HepG2 (cell line): ENCODE results near the gene TMEM61. TPM values are rescaled to one million over a fixed set of nuclear protein-coding genes. Genes with fewer than 3 reads are reported as not detected.

Experiments
- ATF7 ChIP-seq, 2 experiments: fragments of 450-650 bp in 1 of 2; sonication (generic) in 1 of 2; formaldehyde crosslinking in 1 of 2; IDR thresholded peaks; 2 replicates each; pipeline versions ENCODE4 v1.4.0 to v1.6.1; 2016 to 2020; ENCODE audit warnings: antibody characterized with exemption in 1 of 2, mild to moderate bottlenecking in 1 of 2, missing genetic modification reagents in 1 of 2
- ATM ChIP-seq: fragments of 450-650 bp; IDR thresholded peaks from 2 replicates; pipeline ENCODE4 v1.7.1; 2017; ENCODE audit warnings: mild to moderate bottlenecking, borderline replicate concordance
- CEBPG ChIP-seq: IDR thresholded peaks from 2 replicates; pipeline ENCODE4 v1.6.1; 2016
- CREM ChIP-seq, 2 experiments: sonication (generic) in 1 of 2; formaldehyde crosslinking in 1 of 2; IDR thresholded peaks; 2 replicates each; pipeline versions ENCODE4 v1.4.0 to v1.6.1; 2016 to 2020; ENCODE audit warnings: antibody characterized with exemption in 1 of 2, mild to moderate bottlenecking in 1 of 2, missing genetic modification reagents in 1 of 2
- HNRNPL ChIP-seq: fragments of 200-400 bp; formaldehyde crosslinking; IDR thresholded peaks from 2 replicates; pipeline ENCODE4 v1.6.1; 2017; ENCODE audit warnings: mild to moderate bottlenecking, low read depth, low read length
- NCOA1 ChIP-seq: sonication (generic); formaldehyde crosslinking; IDR thresholded peaks from 2 replicates; pipeline ENCODE4 v1.9.0; 2021; ENCODE audit warnings: missing genetic modification reagents
- RBFOX2 ChIP-seq: fragments of 200-400 bp; formaldehyde crosslinking; IDR thresholded peaks from 2 replicates; pipeline ENCODE4 v1.6.1; 2017; ENCODE audit warnings: low read depth, mild to moderate bottlenecking, low read length
- SIN3A ChIP-seq: IDR thresholded peaks from 2 replicates; pipeline ENCODE4 v1.6.1; 2011; ENCODE audit warnings: low read depth, mild to moderate bottlenecking, control low read depth, low read length, borderline replicate concordance
- XBP1 ChIP-seq: sonication (generic); formaldehyde crosslinking; IDR thresholded peaks from 2 replicates; pipeline ENCODE4 v1.5.0; 2020; ENCODE audit warnings: missing genetic modification reagents
- ZBTB20 ChIP-seq: sonication (generic); formaldehyde crosslinking; IDR thresholded peaks from 2 replicates; pipeline ENCODE4 v1.8.1; 2023; ENCODE audit warnings: missing genetic modification reagents, low read depth, mild to moderate bottlenecking, borderline replicate concordance
- ZBTB33 ChIP-seq: sonication (generic); formaldehyde crosslinking; IDR thresholded peaks from 2 replicates; pipeline ENCODE4 v1.4.0; 2020; ENCODE audit warnings: missing genetic modification reagents
- ZBTB49 ChIP-seq: sonication (generic); formaldehyde crosslinking; IDR thresholded peaks from 2 replicates; pipeline ENCODE4 v1.4.0; 2020; ENCODE audit warnings: missing genetic modification reagents, borderline replicate concordance
- ZKSCAN1 ChIP-seq: fragments of 150-350 bp; IDR thresholded peaks from 2 replicates; pipeline ENCODE4 v1.6.1; 2014; ENCODE audit warnings: low read length
- ZNF562 ChIP-seq: sonication (generic); formaldehyde crosslinking; IDR thresholded peaks from 2 replicates; pipeline ENCODE4 v1.8.0; 2022; ENCODE audit warnings: missing genetic modification reagents, borderline replicate concordance
- ZNF660 ChIP-seq: sonication (generic); formaldehyde crosslinking; IDR thresholded peaks from 2 replicates; pipeline ENCODE4 v1.5.1; 2020; ENCODE audit warnings: mild to moderate bottlenecking, low read depth, missing genetic modification reagents, borderline replicate concordance
- ZNF747 ChIP-seq: sonication (generic); formaldehyde crosslinking; IDR thresholded peaks from 2 replicates; pipeline ENCODE4 v1.8.1; 2023; ENCODE audit warnings: missing genetic modification reagents, mild to moderate bottlenecking, borderline replicate concordance
- ZNF776 ChIP-seq: sonication (generic); formaldehyde crosslinking; IDR thresholded peaks from 2 replicates; pipeline ENCODE4 v1.4.0; 2020; ENCODE audit warnings: mild to moderate bottlenecking, missing genetic modification reagents
- polyA plus RNA-seq, 8 experiments: library from polyadenylated mRNA; depleted of rRNA in 3 of 8; stranded (reverse) in 7 of 8; unstranded in 1 of 8; fragments of >200 nt; fragmentation: Illumina TruSeq in 4 of 8; extraction: Trizol in 4 of 8; gene quantifications; 2 replicates each; pipeline versions ENCODE4 v1.2.1 to v1.2.3, GENCODE V29; 2011 to 2016; ENCODE audit warnings: low read depth in 4 of 8, missing spikeins in 1 of 8, mixed read lengths in 1 of 8; ENCODE audit not compliant: insufficient read depth in 1 of 8
- total RNA-seq, 5 experiments: library from RNA; depleted of rRNA; stranded (reverse); fragments of >200 nt; fragmentation: Illumina TruSeq; extraction: Trizol; gene quantifications; 2 replicates each; pipeline ENCODE4 v1.2.3, GENCODE V29; 2016; ENCODE audit warnings: low read depth in 1 of 5
- TF ChIP-seq, protein P1 (sequence below): sonication (generic); formaldehyde crosslinking; IDR thresholded peaks from 2 replicates; pipeline ENCODE4 v1.4.0; 2020; ENCODE audit warnings: mild to moderate bottlenecking, missing genetic modification reagents
- TF ChIP-seq, protein P2 (sequence below): sonication (generic); formaldehyde crosslinking; IDR thresholded peaks from 2 replicates; pipeline ENCODE4 v1.8.0; 2022; ENCODE audit warnings: missing genetic modification reagents, mild to moderate bottlenecking, inconsistent platforms, borderline replicate concordance

The TMEM61 gene
- total and polyA plus RNA-seq, 2 of the 13 experiments (the other 11 are each of a cell fraction or from before 2014, with no cell fraction given) = not detected

DNA sequence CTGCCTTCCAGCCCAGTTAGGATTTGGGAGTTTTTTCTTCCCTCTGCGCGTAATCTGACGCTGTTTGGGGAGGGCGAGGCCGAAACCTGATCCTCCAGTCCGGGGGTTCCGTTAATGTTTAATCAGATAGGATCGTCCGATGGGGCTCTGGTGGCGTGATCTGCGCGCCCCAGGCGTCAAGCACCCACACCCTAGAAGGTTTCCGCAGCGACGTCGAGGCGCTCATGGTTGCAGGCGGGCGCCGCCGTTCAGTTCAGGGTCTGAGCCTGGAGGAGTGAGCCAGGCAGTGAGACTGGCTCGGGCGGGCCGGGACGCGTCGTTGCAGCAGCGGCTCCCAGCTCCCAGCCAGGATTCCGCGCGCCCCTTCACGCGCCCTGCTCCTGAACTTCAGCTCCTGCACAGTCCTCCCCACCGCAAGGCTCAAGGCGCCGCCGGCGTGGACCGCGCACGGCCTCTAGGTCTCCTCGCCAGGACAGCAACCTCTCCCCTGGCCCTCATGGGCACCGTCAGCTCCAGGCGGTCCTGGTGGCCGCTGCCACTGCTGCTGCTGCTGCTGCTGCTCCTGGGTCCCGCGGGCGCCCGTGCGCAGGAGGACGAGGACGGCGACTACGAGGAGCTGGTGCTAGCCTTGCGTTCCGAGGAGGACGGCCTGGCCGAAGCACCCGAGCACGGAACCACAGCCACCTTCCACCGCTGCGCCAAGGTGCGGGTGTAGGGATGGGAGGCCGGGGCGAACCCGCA is 59.1 kb downstream of the TMEM61 start, which contains the start of gene PCSK9 (continued):
- TF ChIP-seq CREM (IDR thresholded peaks at IDR 0.05) (peak; percentile 66; the same call in 1 of the 2 replicates), CREM (CRISPR knock-in tag; IDR thresholded peaks at IDR 0.05) (no peak), ZNF747 (CRISPR knock-in tag) (peak; percentile 64; the same call in 1 of the 2 replicates), HNRNPL (no peak), XBP1 (CRISPR knock-in tag) (no peak), CEBPG (0 out of 2 replicates have a peak, but pooled peaks have one; percentile 18), ZKSCAN1 (no peak), ZBTB33 (CRISPR knock-in tag) (no peak), ATM (no peak), RBFOX2 (peak; percentile 79), ATF7 (IDR thresholded peaks at IDR 0.05) (no peak), ATF7 (CRISPR knock-in tag; IDR thresholded peaks at IDR 0.05) (no peak), ZNF562 (CRISPR knock-in tag) (no peak), ZNF776 (peak; percentile 94), NCOA1 (no peak; the same call in 1 of the 2 replicates), ZBTB49 (CRISPR knock-in tag) (0 out of 2 replicates have a peak, but pooled peaks have one; percentile 56), ZNF660 (no peak), SIN3A (no peak; the same call in 1 of the 2 replicates), ZBTB20 (CRISPR knock-in tag) (peak; percentile 87)
- TF ChIP-seq, protein P1, sequence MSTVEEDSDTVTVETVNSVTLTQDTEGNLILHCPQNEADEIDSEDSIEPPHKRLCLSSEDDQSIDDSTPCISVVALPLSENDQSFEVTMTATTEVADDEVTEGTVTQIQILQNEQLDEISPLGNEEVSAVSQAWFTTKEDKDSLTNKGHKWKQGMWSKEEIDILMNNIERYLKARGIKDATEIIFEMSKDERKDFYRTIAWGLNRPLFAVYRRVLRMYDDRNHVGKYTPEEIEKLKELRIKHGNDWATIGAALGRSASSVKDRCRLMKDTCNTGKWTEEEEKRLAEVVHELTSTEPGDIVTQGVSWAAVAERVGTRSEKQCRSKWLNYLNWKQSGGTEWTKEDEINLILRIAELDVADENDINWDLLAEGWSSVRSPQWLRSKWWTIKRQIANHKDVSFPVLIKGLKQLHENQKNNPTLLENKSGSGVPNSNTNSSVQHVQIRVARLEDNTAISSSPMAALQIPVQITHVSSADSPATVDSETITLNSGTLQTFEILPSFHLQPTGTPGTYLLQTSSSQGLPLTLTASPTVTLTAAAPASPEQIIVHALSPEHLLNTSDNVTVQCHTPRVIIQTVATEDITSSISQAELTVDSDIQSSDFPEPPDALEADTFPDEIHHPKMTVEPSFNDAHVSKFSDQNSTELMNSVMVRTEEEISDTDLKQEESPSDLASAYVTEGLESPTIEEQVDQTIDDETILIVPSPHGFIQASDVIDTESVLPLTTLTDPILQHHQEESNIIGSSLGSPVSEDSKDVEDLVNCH (CRISPR knock-in tag) = no peak
- TF ChIP-seq, protein P2, sequence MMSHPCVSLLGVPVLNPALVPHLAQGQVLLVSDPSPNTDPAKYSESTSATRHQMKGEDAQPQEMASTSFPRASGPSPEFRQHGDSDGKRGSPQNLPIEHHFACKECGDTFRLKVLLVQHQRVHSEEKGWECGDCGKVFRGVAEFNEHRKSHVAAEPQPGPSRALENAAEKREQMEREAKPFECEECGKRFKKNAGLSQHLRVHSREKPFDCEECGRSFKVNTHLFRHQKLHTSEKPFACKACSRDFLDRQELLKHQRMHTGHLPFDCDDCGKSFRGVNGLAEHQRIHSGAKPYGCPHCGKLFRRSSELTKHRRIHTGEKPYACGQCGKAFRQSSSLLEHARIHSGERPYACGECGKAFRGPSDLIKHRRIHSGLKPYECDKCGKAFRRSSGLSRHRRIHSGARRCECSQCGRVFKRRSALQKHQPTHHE (CRISPR knock-in tag) = peak; percentile 87
